ENCODE results near the gene ENOPH1.

GRCh38 chr4:82501154-82501442 is 70.7 kb downstream of the ENOPH1 start:
- no peak for TF ChIP-seq CTCF (IDR thresholded peaks at IDR 0.05)
- TF ChIP-seq ELF4 (CRISPR knock-in tag; IDR thresholded peaks at IDR 0.05; ENCODE audit: low read depth): no peak
- TF ChIP-seq, protein P1, sequence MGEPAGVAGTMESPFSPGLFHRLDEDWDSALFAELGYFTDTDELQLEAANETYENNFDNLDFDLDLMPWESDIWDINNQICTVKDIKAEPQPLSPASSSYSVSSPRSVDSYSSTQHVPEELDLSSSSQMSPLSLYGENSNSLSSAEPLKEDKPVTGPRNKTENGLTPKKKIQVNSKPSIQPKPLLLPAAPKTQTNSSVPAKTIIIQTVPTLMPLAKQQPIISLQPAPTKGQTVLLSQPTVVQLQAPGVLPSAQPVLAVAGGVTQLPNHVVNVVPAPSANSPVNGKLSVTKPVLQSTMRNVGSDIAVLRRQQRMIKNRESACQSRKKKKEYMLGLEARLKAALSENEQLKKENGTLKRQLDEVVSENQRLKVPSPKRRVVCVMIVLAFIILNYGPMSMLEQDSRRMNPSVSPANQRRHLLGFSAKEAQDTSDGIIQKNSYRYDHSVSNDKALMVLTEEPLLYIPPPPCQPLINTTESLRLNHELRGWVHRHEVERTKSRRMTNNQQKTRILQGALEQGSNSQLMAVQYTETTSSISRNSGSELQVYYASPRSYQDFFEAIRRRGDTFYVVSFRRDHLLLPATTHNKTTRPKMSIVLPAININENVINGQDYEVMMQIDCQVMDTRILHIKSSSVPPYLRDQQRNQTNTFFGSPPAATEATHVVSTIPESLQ (CRISPR knock-in tag; IDR thresholded peaks at IDR 0.05): no peak
- TF ChIP-seq FOXP1 (CRISPR knock-in tag; IDR thresholded peaks at IDR 0.05; ENCODE audit: borderline replicate concordance): no peak
- TF ChIP-seq, protein P2, sequence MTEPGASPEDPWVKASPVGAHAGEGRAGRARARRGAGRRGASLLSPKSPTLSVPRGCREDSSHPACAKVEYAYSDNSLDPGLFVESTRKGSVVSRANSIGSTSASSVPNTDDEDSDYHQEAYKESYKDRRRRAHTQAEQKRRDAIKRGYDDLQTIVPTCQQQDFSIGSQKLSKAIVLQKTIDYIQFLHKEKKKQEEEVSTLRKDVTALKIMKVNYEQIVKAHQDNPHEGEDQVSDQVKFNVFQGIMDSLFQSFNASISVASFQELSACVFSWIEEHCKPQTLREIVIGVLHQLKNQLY (CRISPR knock-in tag; IDR thresholded peaks at IDR 0.05): no peak
- no peak for TF ChIP-seq AFF4 (CRISPR knock-in tag; IDR thresholded peaks at IDR 0.05; ENCODE audit: borderline replicate concordance)
- TF ChIP-seq SOX15 (CRISPR knock-in tag; IDR thresholded peaks at IDR 0.05): no peak
- no peak for TF ChIP-seq ZNF423 (CRISPR knock-in tag; IDR thresholded peaks at IDR 0.05)
- no peak for TF ChIP-seq ZNF425 (CRISPR knock-in tag; conservative IDR thresholded peaks at IDR 0.05)
- TF ChIP-seq CREB1 (CRISPR knock-in tag; IDR thresholded peaks at IDR 0.05): no peak
- TF ChIP-seq USF2 (CRISPR knock-in tag; IDR thresholded peaks at IDR 0.05): no peak
- TF ChIP-seq SP1 (CRISPR knock-in tag; conservative IDR thresholded peaks at IDR 0.05): no peak
- no peak for TF ChIP-seq TCF7 (CRISPR knock-in tag; IDR thresholded peaks at IDR 0.05; ENCODE audit: low read depth)

All from WTC11 (cell line).